GM18520 (cell line): ENCODE data around the gene STAT2.

ENCODE experiments used
- ATAC-seq: cut with Tn5 transposase; IDR thresholded peaks from one replicate; pipeline ENCODE4 v1.9.1; 2021; ENCODE audit not compliant: unreplicated experiment

Gene STAT2

DNA sequence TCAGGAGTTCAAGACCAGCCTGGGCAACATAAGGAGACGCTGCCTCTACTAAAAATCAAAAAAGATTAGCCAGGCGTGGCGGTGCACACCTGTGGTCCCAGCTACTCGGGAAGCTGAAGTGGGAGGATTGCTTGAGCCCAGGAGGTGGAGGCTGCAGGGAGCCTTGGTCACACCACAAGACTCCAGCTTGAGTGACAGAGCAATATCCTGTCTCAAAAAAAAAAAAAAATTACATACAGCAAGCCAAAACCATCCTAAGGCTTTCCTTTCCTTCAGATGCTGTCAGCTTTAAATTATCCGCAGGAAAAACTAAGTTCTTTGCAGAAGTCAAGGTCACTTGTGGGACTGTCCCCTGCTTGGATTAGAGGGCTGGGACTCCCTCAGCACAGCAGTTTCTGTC, 61.1 kb downstream of the STAT2 start:
- no peak for ATAC-seq

DNA sequence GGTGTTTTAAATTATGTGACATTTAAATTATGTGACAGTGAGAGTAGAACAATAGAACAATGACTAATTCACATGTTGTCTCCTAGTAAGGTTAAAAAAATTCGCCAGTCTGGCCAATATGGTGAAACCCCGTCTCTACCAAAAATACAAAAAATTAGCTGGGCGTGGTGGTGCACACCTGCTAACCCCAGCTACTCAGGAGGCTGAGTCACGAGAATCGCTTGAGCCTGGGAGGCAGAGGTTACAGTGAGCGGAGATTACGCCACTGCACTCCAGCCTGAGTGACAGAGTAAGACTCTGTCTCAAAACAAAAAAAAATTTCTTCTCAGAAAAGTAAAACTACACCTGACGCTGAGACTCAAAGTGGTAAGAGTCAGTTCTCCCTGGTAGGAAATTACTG, 62.5 kb downstream of the STAT2 start:
- no peak for ATAC-seq

DNA sequence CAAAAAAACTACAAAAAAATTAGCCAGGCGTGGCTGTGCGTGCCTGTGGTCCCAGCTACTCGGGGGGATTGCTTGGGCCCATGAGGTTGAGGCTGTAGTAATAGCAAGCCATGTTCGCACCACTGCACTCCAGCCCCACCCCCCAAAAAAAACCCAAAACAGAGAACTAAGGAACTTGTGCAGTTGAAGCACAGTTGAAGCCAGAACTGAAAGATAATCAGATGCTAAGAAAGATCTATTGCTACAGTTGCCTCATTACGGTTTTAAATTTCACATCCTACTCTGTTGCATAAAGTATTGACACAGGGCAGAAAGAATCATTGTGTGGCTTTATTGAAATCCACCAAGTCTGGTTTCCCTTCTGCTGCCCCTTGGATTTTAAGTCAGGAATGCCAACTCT, 63.6 kb downstream of the STAT2 start:
- ATAC-seq: no peak

DNA sequence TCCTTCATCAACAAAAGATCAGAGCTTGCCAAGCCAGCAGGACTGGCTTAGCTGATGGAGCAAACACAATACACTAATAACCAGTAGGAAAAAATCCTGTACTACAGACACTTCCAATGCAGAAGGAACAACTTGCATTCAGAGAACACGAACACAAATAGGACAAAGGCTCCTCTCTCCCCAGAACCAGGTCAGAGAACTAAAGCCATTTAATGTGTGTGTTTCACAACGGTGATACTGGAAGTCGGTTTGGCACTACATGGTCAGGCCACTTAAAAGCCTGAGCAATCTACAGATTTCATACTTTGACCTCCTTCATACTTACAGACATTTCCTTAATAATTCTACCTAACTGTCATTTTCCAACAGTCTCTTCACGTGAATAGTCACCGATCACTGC, 66.1 kb downstream of the STAT2 start:
- no peak for ATAC-seq
